ENCODE measurements around the gene CTNNA2.

The CTNNA2 gene

GRCh38 chr2:80246534-80246933, 733.7 kb downstream of the CTNNA2 start:
- no peak for DNase-seq

- DNase-seq: no peak
Measured at GRCh38 chr2:80247339-80247738, 734.5 kb downstream of the CTNNA2 start.

- DNase-seq: no peak
Measured at GRCh38 chr2:80248146-80248545, 735.3 kb downstream of the CTNNA2 start.

DNA sequence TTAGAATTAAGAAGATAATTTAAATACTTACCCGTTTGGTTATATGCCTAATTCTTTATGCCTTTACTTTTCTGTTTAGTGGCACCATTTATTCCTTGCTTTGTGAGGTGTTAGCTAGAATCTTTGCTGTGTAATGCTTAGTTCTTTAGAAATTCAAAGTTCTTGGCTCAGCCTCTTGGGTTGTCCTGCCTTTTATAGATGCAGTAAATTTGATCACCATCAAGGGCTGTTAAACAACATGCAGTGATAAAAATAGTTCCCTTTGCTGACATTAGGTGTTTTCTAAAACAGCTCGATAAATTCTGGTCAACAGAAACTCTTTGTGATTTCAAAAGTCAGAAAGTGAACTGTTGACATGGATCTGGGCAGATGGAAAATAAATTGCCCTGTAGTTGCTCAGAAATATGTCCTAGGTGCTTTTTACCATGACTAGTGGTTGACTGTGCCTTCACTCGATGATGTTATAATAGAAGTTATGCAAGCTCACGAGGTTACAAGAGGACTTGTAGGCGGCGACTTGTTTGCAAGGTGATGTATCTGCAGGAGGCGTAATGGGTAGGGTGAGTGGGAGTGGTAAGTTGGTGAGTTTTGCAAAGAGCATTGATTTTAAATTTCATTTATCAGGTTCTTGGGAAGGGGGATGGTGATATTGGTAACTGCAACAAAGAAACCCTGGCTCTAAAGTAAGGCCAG, 739.6 kb downstream of the CTNNA2 start:
- DNase-seq: no peak

- DNase-seq: no peak
Measured at GRCh38 chr2:80255918-80256781, 743.3 kb downstream of the CTNNA2 start.

DNA sequence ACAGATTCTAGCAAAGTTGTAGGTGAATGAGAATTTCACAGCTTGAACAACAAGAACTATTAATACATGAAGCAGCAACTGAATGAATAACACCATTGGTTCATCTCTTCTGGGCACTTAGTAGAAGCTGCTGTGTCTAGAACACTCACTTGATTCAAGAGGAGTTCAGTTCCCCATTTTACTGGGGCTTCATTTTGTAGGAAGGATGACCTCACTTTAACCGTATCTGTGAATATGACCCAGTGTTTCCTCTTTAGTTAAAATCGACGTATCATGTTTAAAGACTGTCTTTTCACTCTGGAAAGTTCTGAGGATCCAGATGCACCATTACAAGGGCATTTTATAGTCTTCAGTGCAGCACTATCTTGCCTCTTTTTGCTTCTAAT, 743.9 kb downstream of the CTNNA2 start:
- no peak for DNase-seq

- DNase-seq: no peak
Measured at GRCh38 chr2:80257450-80257849, 744.6 kb downstream of the CTNNA2 start.

GRCh38 chr2:80258341-80258740, 745.5 kb downstream of the CTNNA2 start:
- no peak for DNase-seq

- no peak for DNase-seq
Measured at GRCh38 chr2:80258793-80259192, 745.9 kb downstream of the CTNNA2 start.

DNA sequence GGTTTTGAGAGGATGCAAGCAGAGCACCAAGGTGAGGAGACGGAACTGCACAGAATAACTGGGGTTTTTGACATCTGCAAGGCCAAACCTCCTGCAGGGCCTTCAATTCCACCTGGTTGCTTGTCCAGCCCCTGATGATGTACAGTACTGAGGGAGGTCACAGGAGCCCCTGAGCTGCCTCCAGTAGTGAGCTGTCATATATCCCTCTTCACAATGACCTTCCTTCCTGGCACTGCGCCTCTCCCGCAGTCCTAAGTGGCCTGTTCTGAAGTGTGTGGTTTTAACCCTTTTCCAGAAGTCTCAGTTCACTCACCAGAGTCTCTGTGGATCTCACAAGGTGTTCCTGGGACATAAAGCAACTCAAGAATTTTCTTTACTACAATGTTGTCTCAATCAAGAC, 746.4 kb downstream of the CTNNA2 start:
- DNase-seq: no peak

- DNase-seq: no peak
Measured at GRCh38 chr2:80266231-80266630, 753.4 kb downstream of the CTNNA2 start.

DNA sequence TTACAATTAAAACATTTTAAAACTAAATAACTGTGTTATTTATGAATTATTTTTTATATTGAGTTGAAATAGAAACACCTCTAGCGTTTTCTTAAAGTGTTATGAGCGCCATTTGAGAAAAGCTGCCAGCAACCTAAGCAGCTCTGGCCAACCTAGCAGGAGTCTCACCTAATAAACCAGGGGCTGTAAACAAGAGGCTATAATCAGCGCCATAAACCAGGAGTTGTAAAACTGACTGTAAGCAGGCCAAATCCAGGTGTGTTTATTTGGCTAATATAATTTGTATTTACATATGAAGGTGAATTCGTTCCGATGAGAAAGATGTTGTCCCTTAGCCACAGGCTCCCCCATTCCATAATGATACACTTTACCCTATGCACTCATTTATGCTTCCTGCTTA, 757.0 kb downstream of the CTNNA2 start:
- DNase-seq: no peak

- no peak for DNase-seq
Measured at GRCh38 chr2:80280598-80280997, 767.7 kb downstream of the CTNNA2 start.

- no peak for DNase-seq
Measured at GRCh38 chr2:80281049-80281448, 768.2 kb downstream of the CTNNA2 start.

DNA sequence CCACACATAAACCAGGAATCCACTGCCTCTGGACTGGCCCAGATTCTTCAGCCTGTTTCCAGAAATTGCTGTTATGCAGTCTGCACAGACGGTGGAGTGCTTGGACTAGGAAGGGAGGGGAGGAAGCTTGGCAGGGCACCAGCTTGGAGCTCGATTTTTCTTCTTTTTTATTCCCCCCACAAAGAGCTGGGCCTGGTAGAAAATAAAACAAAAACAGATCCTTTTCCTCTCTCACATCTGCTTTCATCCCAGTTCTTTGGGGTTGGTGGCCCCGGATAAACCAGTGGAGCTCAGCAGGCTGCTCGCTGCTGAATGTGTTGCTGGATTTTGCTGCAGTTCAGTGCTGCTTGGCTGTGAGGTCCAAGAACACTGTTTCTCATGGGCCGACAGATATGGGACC, 775.7 kb downstream of the CTNNA2 start:
- DNase-seq: no peak

GRCh38 chr2:80291656-80292055, 778.8 kb downstream of the CTNNA2 start:
- no peak for DNase-seq

GRCh38 chr2:80292474-80292873, 779.6 kb downstream of the CTNNA2 start:
- no peak for DNase-seq

GRCh38 chr2:80293039-80293438, 780.2 kb downstream of the CTNNA2 start:
- no peak for DNase-seq

DNA sequence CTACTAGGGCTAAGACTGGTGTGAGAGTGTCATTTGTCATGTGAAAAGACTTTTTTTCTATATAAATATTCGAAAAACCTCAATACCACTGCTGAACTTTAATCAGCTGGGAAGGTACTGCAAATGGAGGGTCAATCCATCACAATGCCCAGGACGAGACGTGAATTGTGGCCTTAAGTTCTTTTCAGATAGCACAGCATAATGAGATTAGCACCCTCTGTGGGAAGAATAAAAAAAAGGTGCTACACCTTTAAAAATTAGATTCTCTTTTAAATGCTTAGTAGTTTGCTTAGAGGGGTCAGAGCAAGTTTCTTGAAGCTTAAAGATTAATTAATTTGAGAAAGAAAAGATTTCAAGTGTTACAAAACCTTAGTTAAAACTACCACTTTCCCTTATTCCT, 786.1 kb downstream of the CTNNA2 start:
- DNase-seq: no peak

DNA sequence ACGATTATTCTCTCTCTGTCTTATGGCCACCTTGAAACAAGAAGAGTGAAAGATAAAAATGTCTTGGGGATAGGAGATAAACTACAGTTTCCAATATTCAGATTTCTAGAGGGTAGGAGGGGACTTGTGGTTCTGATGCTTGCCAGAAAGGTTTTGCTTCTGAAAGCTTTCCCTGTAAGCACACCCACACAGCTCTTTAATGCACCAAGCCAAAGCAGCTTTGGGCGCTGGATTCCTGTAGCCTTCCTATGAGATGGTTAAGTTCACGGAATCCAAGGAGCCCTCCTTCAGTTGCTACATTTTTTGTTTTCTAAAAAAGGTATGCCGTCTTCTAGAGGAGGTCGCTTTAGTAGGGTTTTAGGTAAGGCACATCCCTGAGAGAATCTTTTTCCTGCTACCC, 786.8 kb downstream of the CTNNA2 start:
- no peak for DNase-seq

- DNase-seq: no peak
Measured at GRCh38 chr2:80300346-80300745, 787.5 kb downstream of the CTNNA2 start.

DNA sequence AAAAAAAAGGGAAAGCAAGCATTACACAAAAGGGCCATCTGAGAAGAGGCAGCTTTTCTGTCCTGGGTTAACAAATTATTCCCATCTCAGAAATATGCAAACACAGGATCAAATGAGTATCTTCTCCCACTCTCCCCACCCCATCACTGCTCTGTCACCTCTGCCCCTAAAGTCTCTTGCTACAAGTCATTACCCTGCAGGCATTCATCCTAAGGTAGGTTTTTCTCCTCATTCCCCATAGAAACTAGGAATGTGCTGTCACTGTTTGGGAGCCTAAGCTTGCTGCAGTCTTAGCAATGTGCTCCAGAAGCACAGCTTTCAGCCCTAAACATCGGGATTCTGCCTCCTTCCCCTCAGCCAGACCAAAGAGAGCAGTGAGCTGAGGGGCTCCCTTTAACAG, 788.1 kb downstream of the CTNNA2 start:
- no peak for DNase-seq

GRCh38 chr2:80302001-80302313, 789.1 kb downstream of the CTNNA2 start:
- no peak for DNase-seq

GRCh38 chr2:80302314-80303005, 789.6 kb downstream of the CTNNA2 start:
- DNase-seq: no peak
